Psoas muscle (tissue), 8 donors: ENCODE data around the gene ITSN1. TPM values are rescaled to one million over a fixed set of nuclear protein-coding genes. Genes with fewer than 3 reads are reported as not detected.
"Not testable (repeated sequence)": the region's sequence is repeated elsewhere in the genome, so short reads cannot be mapped to it uniquely, and the experiment has no call there.

ENCODE experiments used
- ATAC-seq, 4 donors: fragments of 200-7000 bp; cut with Tn5 transposase; one replicate each; pipeline ENCODE4 v1.9.1; 2020; ENCODE audit warnings: moderate library complexity in 3 of 4, mild to moderate bottlenecking in 2 of 4
- DNase-seq, 2 donors: peaks; one replicate each; pipeline ENCODE4 v3.0.0-alpha.2; 2020
- H3K27ac ChIP-seq: fragments of 200-600 bp; one replicate; pipeline ENCODE4 v1.8.0; 2022
- H3K27me3 ChIP-seq, 3 donors: fragments of 200-600 bp in 1 of 3; one replicate each; pipeline versions ENCODE4 v1.6.1 to v1.8.0; 2013 to 2022; ENCODE audit warnings: low read length in 2 of 3, mild to moderate bottlenecking in 2 of 3, moderate library complexity in 1 of 3; ENCODE audit not compliant: insufficient read depth in 3 of 3
- H3K36me3 ChIP-seq, 2 donors: fragments of 200-600 bp in 1 of 2; one replicate each; pipeline versions ENCODE4 v1.6.1 to v1.8.0; 2013 to 2022; ENCODE audit warnings: low read depth in 1 of 2, mild to moderate bottlenecking in 1 of 2, moderate library complexity in 1 of 2; ENCODE audit not compliant: insufficient read depth in 1 of 2
- H3K4me1 ChIP-seq: fragments of 200-600 bp; one replicate; pipeline ENCODE4 v1.8.0; 2022
- H3K4me3 ChIP-seq: fragments of 200-600 bp; one replicate; pipeline ENCODE4 v1.8.0; 2022; ENCODE audit warnings: mild to moderate bottlenecking
- H3K9me3 ChIP-seq: fragments of 200-600 bp; one replicate; pipeline ENCODE4 v1.8.0; 2022
- CTCF ChIP-seq: fragments of 200-600 bp; IDR thresholded peaks from one replicate; pipeline ENCODE4 v1.8.0; 2022; ENCODE audit warnings: antibody characterized with exemption
- WGBS, 3 donors: extraction: QIAGEN DNeasy Blood & Tissue Kit; methylation state at CpG; one replicate each; pipeline versions ENCODE4 v1.1.6 to v1.1.7; 2013; 5-methylcytosine and 5-hydroxymethylcytosine counted together
- intact Hi-C, 2 donors: fragments of 100-400 bp; cut with DNase I; formaldehyde crosslinking; loops; one replicate each; pipeline versions ENCODE4 v1.11.0 to v1.14.2; 2022
- polyA plus RNA-seq, 3 donors: library from polyadenylated mRNA; stranded (reverse); fragments of 200-250 nt; gene quantifications; one replicate each; pipeline ENCODE4 v1.2.3, GENCODE V29; 2013
- total RNA-seq, 4 donors: library from RNA; stranded (reverse); fragmentation: NEBNext Ultra II Directional in 2 of 4; extraction: Animal tissue kit (Norgen Biotek cat#: 25700) in 2 of 4; gene quantifications; one replicate each; pipeline versions ENCODE4 v1.2.1 to v1.2.4, GENCODE V29; 2021 to 2023
- donor health status: healthy with polysubstance abuse.
- donor health status: DM: no; HTN: no; CAD: no; lungs with moderate emphysema.
- donor health status: Bipolar disorder and iron deficiency.
- donor health status: healthy.
- donor health status: DM: yes; HTN: yes; CAD: no.
- donor health status: DM: no; HTN: no; CAD: no.
- donor health status: DM: no; HTN: no; CAD: no.
- donor health status: DM: yes; HTN: yes; CAD: no.

ITSN1 gene
- total and polyA plus RNA-seq, 7 donors, result 9.3 to 43.8 (median 22.4) TPM

GRCh38 chr21:33783187-33783979 is 141.1 kb downstream of the ITSN1 start:
- Histone ChIP-seq H3K36me3 (peaks cover 0 to 10% of the 10 kb centered on the region in 2 donors), H3K4me3 (no peak overlapping the region), H3K27ac (no peak overlapping the region), H3K27me3 (no peaks in the 10 kb centered on the region), H3K4me1 (no peaks in the 10 kb centered on the region), H3K9me3 (no peaks in the 10 kb centered on the region)
- DNase-seq (no peak), ATAC-seq (no peak)
- WGBS, 3 donors, result 84 to 96% (median 91%) methylated on average over 2 of the region's 2 CpGs
- TF ChIP-seq CTCF, result no peak
- intact Hi-C loops, result no loop called here

GRCh38 chr21:33787431-33787830 is 145.1 kb downstream of the ITSN1 start:
- Histone ChIP-seq H3K36me3 (peaks cover 0 to 5% of the 10 kb centered on the region in 2 donors), H3K9me3 (no peaks in the 10 kb centered on the region), H3K4me3 (no peak overlapping the region), H3K27ac (no peak overlapping the region), H3K4me1 (no peaks in the 10 kb centered on the region), H3K27me3 (no peaks in the 10 kb centered on the region)
- no peak for TF ChIP-seq CTCF
- intact Hi-C loops, result no loop called here
- 64 to 91% (median 78%) methylated on average over 2 of the region's 2 CpGs for WGBS, 3 donors
- ATAC-seq, result no peak
- no peak for DNase-seq

GRCh38 chr21:33788438-33788837 is 146.1 kb downstream of the ITSN1 start:
- ATAC-seq, DNase-seq, H3K27me3 ChIP-seq, H3K4me1 ChIP-seq, H3K27ac ChIP-seq, H3K9me3 ChIP-seq, H3K36me3 ChIP-seq, H3K4me3 ChIP-seq, intact Hi-C loops: not testable (repeated sequence)
- WGBS, 3 donors, result 84 to 96% (median 93%) methylated on average over 5 of the region's 5 CpGs

- ATAC-seq (no peak), DNase-seq (no peak)
- Histone ChIP-seq H3K9me3 (no peaks in the 10 kb centered on the region), H3K4me3 (no peak overlapping the region), H3K4me1 (no peaks in the 10 kb centered on the region), H3K36me3 (peaks cover 0 to 15% of the 10 kb centered on the region in 2 donors), H3K27me3 (no peaks in the 10 kb centered on the region), H3K27ac (no peak overlapping the region)
- WGBS, 3 donors, result 59 to 69% (median 64%) methylated on average over 1 of the region's 1 CpG
- no peak for TF ChIP-seq CTCF
- intact Hi-C loops, result no loop called here
These were observed 147.4 kb downstream of the ITSN1 start for GRCh38 chr21:33789697-33790096.

- intact Hi-C loops, result no loop called here
- no peak for ATAC-seq
- Histone ChIP-seq H3K9me3 (no peaks in the 10 kb centered on the region), H3K27me3 (no peaks in the 10 kb centered on the region), H3K4me3 (no peak overlapping the region), H3K4me1 (peaks cover under 1% of the 10 kb centered on the region), H3K27ac (no peak overlapping the region), H3K36me3 (peaks cover 0 to 13% of the 10 kb centered on the region in 2 donors)
- WGBS, 3 donors, result 90 to 94% (median 93%) methylated on average over 3 of the region's 3 CpGs
- TF ChIP-seq CTCF, result no peak
- no peak for DNase-seq
These were observed 148.8 kb downstream of the ITSN1 start for GRCh38 chr21:33791073-33791472.
